ENCODE results near the gene FKBP5.

FKBP5 gene

DNA sequence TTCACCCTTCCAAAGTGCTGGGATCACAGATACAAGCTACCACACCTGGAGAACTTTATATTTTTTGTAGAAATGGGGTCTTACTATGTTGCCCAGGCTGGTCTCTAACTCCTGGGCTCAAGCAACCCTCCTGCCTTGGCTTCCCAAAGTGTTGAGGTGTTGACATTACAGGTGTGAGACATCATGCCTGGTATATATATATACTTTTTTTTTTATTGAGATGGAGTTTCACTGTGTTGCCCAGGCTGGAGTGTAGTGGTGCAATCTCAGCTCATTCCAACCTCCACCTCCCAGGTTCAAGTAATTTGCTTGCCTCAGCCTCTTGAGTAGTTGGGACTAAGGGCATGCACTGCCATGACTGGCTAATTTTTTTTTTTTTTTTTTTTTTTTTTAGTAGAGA, 5.4 kb downstream of the FKBP5 start:
- Histone ChIP-seq H3F3A (ENCODE audit: insufficient read depth, low read length) (no peaks in the 10 kb centered on the region), H3K9ac (ENCODE audit: low read length) (no peak overlapping the region), H3K4me3 (ENCODE audit: low read depth, low read length, poor library complexity, severe bottlenecking) (no peak overlapping the region), H3K4me1 (ENCODE audit: insufficient read depth, low read length, severe bottlenecking) (peaks cover 17% of the 10 kb centered on the region), H3K4me2 (ENCODE audit: low read length) (no peak overlapping the region), H2AFZ (ENCODE audit: low read length) (no peak overlapping the region), H3K36me3 (ENCODE audit: insufficient read depth, low read length) (peaks cover 44% of the 10 kb centered on the region), H4K20me1 (ENCODE audit: insufficient read depth, low read length) (no peaks in the 10 kb centered on the region; the same call in 1 of the 2 replicates), H3K27me3 (ENCODE audit: insufficient read depth, low read length) (no peaks in the 10 kb centered on the region), H3K27ac (ENCODE audit: low read depth, low read length, poor library complexity, severe bottlenecking) (no peak overlapping the region), H3K79me2 (ENCODE audit: insufficient read depth, low read length) (peaks cover 99% of the 10 kb centered on the region), H3K9me2 (ENCODE audit: low read depth, low read length) (no peaks in the 10 kb centered on the region), H3K9me3 (ENCODE audit: low read length) (no peaks in the 10 kb centered on the region)
- TF ChIP-seq, protein P1, sequence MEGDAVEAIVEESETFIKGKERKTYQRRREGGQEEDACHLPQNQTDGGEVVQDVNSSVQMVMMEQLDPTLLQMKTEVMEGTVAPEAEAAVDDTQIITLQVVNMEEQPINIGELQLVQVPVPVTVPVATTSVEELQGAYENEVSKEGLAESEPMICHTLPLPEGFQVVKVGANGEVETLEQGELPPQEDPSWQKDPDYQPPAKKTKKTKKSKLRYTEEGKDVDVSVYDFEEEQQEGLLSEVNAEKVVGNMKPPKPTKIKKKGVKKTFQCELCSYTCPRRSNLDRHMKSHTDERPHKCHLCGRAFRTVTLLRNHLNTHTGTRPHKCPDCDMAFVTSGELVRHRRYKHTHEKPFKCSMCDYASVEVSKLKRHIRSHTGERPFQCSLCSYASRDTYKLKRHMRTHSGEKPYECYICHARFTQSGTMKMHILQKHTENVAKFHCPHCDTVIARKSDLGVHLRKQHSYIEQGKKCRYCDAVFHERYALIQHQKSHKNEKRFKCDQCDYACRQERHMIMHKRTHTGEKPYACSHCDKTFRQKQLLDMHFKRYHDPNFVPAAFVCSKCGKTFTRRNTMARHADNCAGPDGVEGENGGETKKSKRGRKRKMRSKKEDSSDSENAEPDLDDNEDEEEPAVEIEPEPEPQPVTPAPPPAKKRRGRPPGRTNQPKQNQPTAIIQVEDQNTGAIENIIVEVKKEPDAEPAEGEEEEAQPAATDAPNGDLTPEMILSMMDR (IDR thresholded peaks at IDR 0.05; ENCODE audit: low read length), result no peak
- TF ChIP-seq EZH2 (IDR thresholded peaks at IDR 0.05; ENCODE audit: borderline replicate concordance, low read length), result no peak

DNA sequence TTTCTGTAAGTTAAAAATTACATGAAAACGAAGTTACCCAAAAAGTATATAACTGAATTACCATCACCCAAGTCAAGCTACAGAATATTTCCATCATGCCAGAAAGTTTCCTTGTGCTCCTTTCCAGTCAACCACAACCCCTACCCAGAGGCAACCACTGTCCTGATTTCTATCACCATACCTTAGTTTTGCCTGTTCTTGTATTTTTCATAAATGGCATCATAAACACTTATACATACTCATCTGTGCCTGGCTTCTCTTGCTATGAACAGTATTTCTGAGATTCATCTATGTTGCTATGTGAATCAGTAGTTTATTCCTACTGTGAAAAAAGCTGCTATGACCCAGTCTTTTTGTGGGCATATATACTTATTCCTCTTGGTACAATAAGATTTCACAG, 7.4 kb downstream of the FKBP5 start:
- Histone ChIP-seq H2AFZ (ENCODE audit: low read length) (no peak overlapping the region), H3K4me2 (ENCODE audit: low read length) (no peak overlapping the region), H3K36me3 (ENCODE audit: insufficient read depth, low read length) (peaks cover 50% of the 10 kb centered on the region), H3K27me3 (ENCODE audit: insufficient read depth, low read length) (no peaks in the 10 kb centered on the region), H3K9me2 (ENCODE audit: low read depth, low read length) (no peaks in the 10 kb centered on the region), H3K9ac (ENCODE audit: low read length) (no peak overlapping the region), H3K4me3 (ENCODE audit: low read depth, low read length, poor library complexity, severe bottlenecking) (no peak overlapping the region), H3F3A (ENCODE audit: insufficient read depth, low read length) (no peaks in the 10 kb centered on the region), H4K20me1 (ENCODE audit: insufficient read depth, low read length) (no peaks in the 10 kb centered on the region; the same call in 1 of the 2 replicates), H3K9me3 (ENCODE audit: low read length) (no peaks in the 10 kb centered on the region), H3K27ac (ENCODE audit: low read depth, low read length, poor library complexity, severe bottlenecking) (no peak overlapping the region), H3K4me1 (ENCODE audit: insufficient read depth, low read length, severe bottlenecking) (peaks cover 31% of the 10 kb centered on the region), H3K79me2 (ENCODE audit: insufficient read depth, low read length) (peaks cover 99% of the 10 kb centered on the region)
- TF ChIP-seq EZH2 (IDR thresholded peaks at IDR 0.05; ENCODE audit: borderline replicate concordance, low read length), result no peak
- TF ChIP-seq, protein P1 (IDR thresholded peaks at IDR 0.05; ENCODE audit: low read length), result no peak

DNA sequence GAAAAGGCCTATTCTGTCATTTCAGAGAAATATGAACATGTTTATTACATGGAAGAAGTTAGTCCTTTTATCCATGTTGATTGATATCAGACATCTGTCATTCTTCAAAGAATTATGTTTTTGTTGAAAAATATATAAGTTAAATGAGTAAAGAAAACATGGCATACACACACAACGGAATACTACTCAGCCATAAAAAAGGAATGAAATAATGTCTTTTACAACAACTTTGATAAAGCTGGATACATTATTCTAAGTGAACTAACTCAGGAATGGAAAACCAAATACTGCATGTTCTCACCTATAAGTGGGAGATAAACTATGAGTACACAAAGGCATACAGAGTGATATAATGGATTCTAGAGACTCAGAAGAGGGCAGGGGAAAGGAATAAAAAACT, 9.3 kb downstream of the FKBP5 start:
- TF ChIP-seq, protein P1 (IDR thresholded peaks at IDR 0.05; ENCODE audit: low read length), result no peak
- no peak for TF ChIP-seq EZH2 (IDR thresholded peaks at IDR 0.05; ENCODE audit: borderline replicate concordance, low read length)
- no peak overlapping the region for H3K4me3 ChIP-seq (ENCODE audit: low read depth, low read length, poor library complexity, severe bottlenecking)
- no peak overlapping the region for H3K9ac ChIP-seq (ENCODE audit: low read length)
- H3K4me2 ChIP-seq (ENCODE audit: low read length), result no peak overlapping the region
- no peak overlapping the region for H2AFZ ChIP-seq (ENCODE audit: low read length)
- no peak overlapping the region for H3K27ac ChIP-seq (ENCODE audit: low read depth, low read length, poor library complexity, severe bottlenecking)
- peaks cover 99% of the 10 kb centered on the region for H3K79me2 ChIP-seq (ENCODE audit: insufficient read depth, low read length)
- H3K9me3 ChIP-seq (ENCODE audit: low read length), result no peaks in the 10 kb centered on the region
- no peaks in the 10 kb centered on the region for H3F3A ChIP-seq (ENCODE audit: insufficient read depth, low read length)
- H3K27me3 ChIP-seq (ENCODE audit: insufficient read depth, low read length), result no peaks in the 10 kb centered on the region
- peaks cover 41% of the 10 kb centered on the region for H3K4me1 ChIP-seq (ENCODE audit: insufficient read depth, low read length, severe bottlenecking)
- H4K20me1 ChIP-seq (ENCODE audit: insufficient read depth, low read length), result no peaks in the 10 kb centered on the region; the same call in 1 of the 2 replicates
- no peaks in the 10 kb centered on the region for H3K9me2 ChIP-seq (ENCODE audit: low read depth, low read length)
- peaks cover 42% of the 10 kb centered on the region for H3K36me3 ChIP-seq (ENCODE audit: insufficient read depth, low read length)

Measured in OCI-LY1 (cell line).